GM19193 (cell line): Measurements from ENCODE around the gene EPHA2.

Source experiments
- POLR2A ChIP-seq: IDR thresholded peaks from 4 replicates; pipeline ENCODE4 v1.6.1; 2011; ENCODE audit not compliant: insufficient read depth, insufficient read length; ENCODE audit errors: extremely low read depth

The EPHA2 gene

GRCh38 chr1:16114527-16115467 is 41.1 kb downstream of the EPHA2 start:
- no peak for TF ChIP-seq POLR2A

GRCh38 chr1:16112596-16113555 is 43.0 kb downstream of the EPHA2 start:
- no peak for TF ChIP-seq POLR2A

- no peak for TF ChIP-seq POLR2A
Observed at GRCh38 chr1:16111771-16112595, 43.9 kb downstream of the EPHA2 start.

- TF ChIP-seq POLR2A: no peak
Observed at GRCh38 chr1:16110884-16111283, 45.0 kb downstream of the EPHA2 start.

- TF ChIP-seq POLR2A: no peak
Observed at GRCh38 chr1:16110456-16110855, 45.4 kb downstream of the EPHA2 start.

GRCh38 chr1:16109571-16109970 is 46.3 kb downstream of the EPHA2 start:
- no peak for TF ChIP-seq POLR2A

GRCh38 chr1:16101623-16102022 is 54.2 kb downstream of the EPHA2 start:
- TF ChIP-seq POLR2A: no peak

- TF ChIP-seq POLR2A: no peak
Observed at GRCh38 chr1:16099412-16099811, 56.5 kb downstream of the EPHA2 start.

GRCh38 chr1:16095447-16095846 is 60.4 kb downstream of the EPHA2 start:
- no peak for TF ChIP-seq POLR2A

GRCh38 chr1:16094453-16095158 is 61.3 kb downstream of the EPHA2 start:
- no peak for TF ChIP-seq POLR2A

GRCh38 chr1:16093611-16094010 is 62.3 kb downstream of the EPHA2 start:
- no peak for TF ChIP-seq POLR2A

GRCh38 chr1:16092923-16093511 is 62.9 kb downstream of the EPHA2 start:
- TF ChIP-seq POLR2A: no peak

- TF ChIP-seq POLR2A: no peak
Observed at GRCh38 chr1:16092097-16092922, 63.6 kb downstream of the EPHA2 start.
